Right renal pelvis (tissue), 4 donors: ENCODE measurements around the gene CTSZ. TPM values are rescaled to one million over a fixed set of nuclear protein-coding genes. Genes with fewer than 3 reads are reported as not detected.

Source experiments
- DNase-seq, 4 donors: peaks; one replicate each; pipeline ENCODE4 v3.0.0-alpha.2; 2013; ENCODE audit warnings: low read depth in 4 of 4, low spot score in 3 of 4, missing footprints in 1 of 4
- polyA plus RNA-seq, 4 donors: library from polyadenylated mRNA; unstranded; fragments of 120-200 nt; gene quantifications; one replicate each; pipeline ENCODE4 v1.2.1, GENCODE V29; 2013; ENCODE audit not compliant: insufficient read length in 4 of 4

Gene CTSZ
- polyA plus RNA-seq, 4 donors: 77.1 to 88.5 (median 78.7) TPM

- DNase-seq: peak; percentile 87 to 90 (median 88)
These were observed 25.1 kb upstream of the CTSZ start, which contains the start of gene ATP5F1E for GRCh38 chr20:59032023-59032712. TSS of gene ATP5F1E (minus strand) at chr20:59032335. CDS start at chr20:59032251, 84 bp downstream.

GRCh38 chr20:59031564-59032022 lies 24.5 kb upstream of the CTSZ start:
- no peak for DNase-seq

GRCh38 chr20:59030911-59031563 lies 24.0 kb upstream of the CTSZ start:
- no peak for DNase-seq

- DNase-seq: no peak
These were observed 21.8 kb upstream of the CTSZ start for GRCh38 chr20:59028812-59029211.

GRCh38 chr20:59027741-59028320 lies 20.8 kb upstream of the CTSZ start:
- DNase-seq: no peak

- DNase-seq: no peak
These were observed 20.1 kb upstream of the CTSZ start for GRCh38 chr20:59026904-59027740.

GRCh38 chr20:59025511-59025910 lies 18.5 kb upstream of the CTSZ start:
- DNase-seq: no peak

- no peak for DNase-seq
These were observed 18.0 kb upstream of the CTSZ start for GRCh38 chr20:59025086-59025485.

- DNase-seq: no peak
These were observed 17.1 kb upstream of the CTSZ start for GRCh38 chr20:59024111-59024530.

GRCh38 chr20:59023616-59024015 lies 16.6 kb upstream of the CTSZ start:
- no peak for DNase-seq

- DNase-seq: no peak
These were observed 15.7 kb upstream of the CTSZ start for GRCh38 chr20:59022754-59023153.

GRCh38 chr20:59020938-59021551 lies 14.0 kb upstream of the CTSZ start:
- DNase-seq: no peak

GRCh38 chr20:59019217-59019616 lies 12.2 kb upstream of the CTSZ start, which contains the start of gene TUBB1:
TSS of gene TUBB1 (plus strand) at chr20:59019429. CDS start at chr20:59019523, 94 bp downstream.
- no peak for DNase-seq

- no peak for DNase-seq
These were observed 11.8 kb upstream of the CTSZ start for GRCh38 chr20:59018817-59019216.

- DNase-seq: no peak
These were observed 10.6 kb upstream of the CTSZ start for GRCh38 chr20:59017493-59018231.

- no peak for DNase-seq
These were observed 9.9 kb upstream of the CTSZ start for GRCh38 chr20:59016795-59017492.

GRCh38 chr20:59015812-59016711 lies 9.0 kb upstream of the CTSZ start:
- DNase-seq: no peak

- DNase-seq: no peak
These were observed 8.4 kb upstream of the CTSZ start for GRCh38 chr20:59015411-59015810.
